ENCODE measurements around the gene AOX1. TPM values are rescaled to one million over a fixed set of nuclear protein-coding genes. Genes with fewer than 3 reads are reported as not detected.

Gene AOX1
- total RNA-seq, 8 experiments from 2014 or later, result 0.09 to 9.2 (median 1.5) TPM

GRCh38 chr2:200687922-200688920, 102.4 kb downstream of the AOX1 start:
- Histone ChIP-seq H3K27ac (no peak overlapping the region), H3K4me1 (replicated peaks in 1 of 2) (peaks cover 5 to 7% of the 10 kb centered on the region in 2 donors), H3K4me3 (no peak overlapping the region)
- in situ Hi-C loops (cut with MboI; ENCODE audit: low pct_unique_long_range_greater_than_20kb in 2 of 9, low sequenced_read_pairs in 9 of 9, unreplicated experiment in 9 of 9), result no loop called here
- peak in 3 of 8 experiments; percentile 30 to 77 (median 35) for ATAC-seq (replicated peaks in 6 of 8)
- WGBS, 10 experiments, result 0 to 100% (median 58%) methylated on average over 1 to 2 of the region's 2 CpGs; no CpG with 5 or more reads in 3 of the 10 experiments

GRCh38 chr2:200689115-200689514, 103.3 kb downstream of the AOX1 start:
- Histone ChIP-seq H3K4me1 (replicated peaks in 1 of 2) (peaks cover 5 to 7% of the 10 kb centered on the region in 2 donors), H3K27ac (no peak overlapping the region), H3K4me3 (no peak overlapping the region)
- ATAC-seq (replicated peaks in 6 of 8), result no peak
- in situ Hi-C loops (cut with MboI; ENCODE audit: low pct_unique_long_range_greater_than_20kb in 2 of 9, low sequenced_read_pairs in 9 of 9, unreplicated experiment in 9 of 9), result no loop called here
- WGBS, 10 experiments, result 10 to 100% (median 80%) methylated on average over 1 to 2 of the region's 3 CpGs; no CpG with 5 or more reads in 1 of the 10 experiments

- Histone ChIP-seq H3K4me3 (no peak overlapping the region), H3K4me1 (replicated peaks in 1 of 2) (no peaks in the 10 kb centered on the region)
- in situ Hi-C loops (cut with MboI; ENCODE audit: low pct_unique_long_range_greater_than_20kb in 2 of 9, low sequenced_read_pairs in 9 of 9, unreplicated experiment in 9 of 9), result no loop called here
Measured at GRCh38 chr2:200693836-200694470, 108.1 kb downstream of the AOX1 start.

GRCh38 chr2:200695191-200695590, 109.4 kb downstream of the AOX1 start:
- H3K4me3 ChIP-seq, result no peak overlapping the region
- H3K4me1 ChIP-seq (replicated peaks in 1 of 2), result no peaks in the 10 kb centered on the region
- in situ Hi-C loops (cut with MboI; ENCODE audit: low pct_unique_long_range_greater_than_20kb in 2 of 9, low sequenced_read_pairs in 9 of 9, unreplicated experiment in 9 of 9), result no loop called here
- ATAC-seq (replicated peaks in 6 of 8), result peak in 1 of 8 experiments; percentile 35
- WGBS, 10 experiments, result 17 to 100% (median 77%) methylated on average over 1 to 3 of the region's 4 CpGs; no CpG with 5 or more reads in 4 of the 10 experiments
- no peak overlapping the region for H3K27ac ChIP-seq

More at GRCh38 chr2:200693836-200694470, 108.1 kb downstream of the AOX1 start:
- ATAC-seq (replicated peaks in 6 of 8), result no peak
- H3K27ac ChIP-seq, result no peak overlapping the region
- 62 to 100% (median 87%) methylated on average over 1 to 4 of the region's 4 CpGs; no CpG with 5 or more reads in 1 of the 10 experiments for WGBS, 10 experiments

GRCh38 chr2:200695601-200696000, 109.8 kb downstream of the AOX1 start:
- Histone ChIP-seq H3K4me1 (replicated peaks in 1 of 2) (no peaks in the 10 kb centered on the region), H3K27ac (no peak overlapping the region), H3K4me3 (no peak overlapping the region)
- WGBS, 10 experiments, result 60 to 100% (median 83%) methylated on average over 1 to 6 of the region's 6 CpGs
- in situ Hi-C loops (cut with MboI; ENCODE audit: low pct_unique_long_range_greater_than_20kb in 2 of 9, low sequenced_read_pairs in 9 of 9, unreplicated experiment in 9 of 9), result no loop called here
- ATAC-seq (replicated peaks in 6 of 8), result no peak

- Histone ChIP-seq H3K27ac (no peak overlapping the region), H3K4me1 (replicated peaks in 1 of 2) (no peaks in the 10 kb centered on the region), H3K4me3 (no peak overlapping the region)
- no peak for ATAC-seq (replicated peaks in 6 of 8)
- WGBS, 10 experiments, result 0 to 42% (median 19%) methylated on average over 1 to 2 of the region's 2 CpGs
- in situ Hi-C loops (cut with MboI; ENCODE audit: low pct_unique_long_range_greater_than_20kb in 2 of 9, low sequenced_read_pairs in 9 of 9, unreplicated experiment in 9 of 9), result no loop called here
Measured at GRCh38 chr2:200698217-200698616, 112.4 kb downstream of the AOX1 start.

GRCh38 chr2:200699310-200699709, 113.5 kb downstream of the AOX1 start:
- 0 to 100% (median 41%) methylated on average over 1 of the region's 1 CpG; no CpG with 5 or more reads in 2 of the 10 experiments for WGBS, 10 experiments
- Histone ChIP-seq H3K4me3 (no peak overlapping the region), H3K4me1 (replicated peaks in 1 of 2) (no peaks in the 10 kb centered on the region), H3K27ac (no peak overlapping the region)
- in situ Hi-C loops (cut with MboI; ENCODE audit: low pct_unique_long_range_greater_than_20kb in 2 of 9, low sequenced_read_pairs in 9 of 9, unreplicated experiment in 9 of 9), result no loop called here
- no peak for ATAC-seq (replicated peaks in 6 of 8)

GRCh38 chr2:200700856-200701255, 115.0 kb downstream of the AOX1 start:
- Histone ChIP-seq H3K27ac (no peak overlapping the region), H3K4me3 (no peak overlapping the region), H3K4me1 (replicated peaks in 1 of 2) (peaks cover 0 to 7% of the 10 kb centered on the region in 2 donors)
- in situ Hi-C loops (cut with MboI; ENCODE audit: low pct_unique_long_range_greater_than_20kb in 2 of 9, low sequenced_read_pairs in 9 of 9, unreplicated experiment in 9 of 9), result loop anchor here in 3 of 9 experiments (10.0 to 25.0 kb wide), 3 partner anchors 126 to 726 kb away; no protein-coding TSS in a partner anchor
- 0 to 100% (median 80%) methylated on average over 1 to 2 of the region's 2 CpGs; no CpG with 5 or more reads in 1 of the 10 experiments for WGBS, 10 experiments
- ATAC-seq (replicated peaks in 6 of 8), result no peak

GRCh38 chr2:200702044-200702443, 116.2 kb downstream of the AOX1 start:
- Histone ChIP-seq H3K27ac (no peak overlapping the region), H3K4me1 (replicated peaks in 1 of 2) (peaks cover 0 to 7% of the 10 kb centered on the region in 2 donors), H3K4me3 (no peak overlapping the region)
- ATAC-seq (replicated peaks in 6 of 8), result no peak
- in situ Hi-C loops (cut with MboI; ENCODE audit: low pct_unique_long_range_greater_than_20kb in 2 of 9, low sequenced_read_pairs in 9 of 9, unreplicated experiment in 9 of 9), result loop anchor here in 3 of 9 experiments (10.0 to 25.0 kb wide), 3 partner anchors 127 to 727 kb away; no protein-coding TSS in a partner anchor
- 29 to 100% (median 76%) methylated on average over 1 of the region's 1 CpG for WGBS, 10 experiments

- no peak overlapping the region for H3K4me3 ChIP-seq
- WGBS, 10 experiments, result 52 to 100% (median 84%) methylated on average over 1 to 4 of the region's 4 CpGs; no CpG with 5 or more reads in 2 of the 10 experiments
- in situ Hi-C loops (cut with MboI; ENCODE audit: low pct_unique_long_range_greater_than_20kb in 2 of 9, low sequenced_read_pairs in 9 of 9, unreplicated experiment in 9 of 9), result loop anchor here in 3 of 9 experiments (10.0 to 25.0 kb wide), 3 partner anchors 128 to 728 kb away; no protein-coding TSS in a partner anchor
- H3K4me1 ChIP-seq (replicated peaks in 1 of 2), result peaks cover 0 to 7% of the 10 kb centered on the region in 2 donors
- peak in 1 of 8 experiments; percentile 16 for ATAC-seq (replicated peaks in 6 of 8)
- no peak overlapping the region for H3K27ac ChIP-seq
Measured at GRCh38 chr2:200702646-200703118, 116.9 kb downstream of the AOX1 start.

- H3K4me1 ChIP-seq (replicated peaks in 1 of 2), result peaks cover under 1 to 7% of the 10 kb centered on the region in 2 donors
- WGBS, 10 experiments, result 17 to 100% (median 47%) methylated on average over 1 to 5 of the region's 6 CpGs
- H3K4me3 ChIP-seq, result no peak overlapping the region
- H3K27ac ChIP-seq, result no peak overlapping the region
- peak in 4 of 8 experiments; percentile 43 to 67 (median 58) for ATAC-seq (replicated peaks in 6 of 8)
- in situ Hi-C loops (cut with MboI; ENCODE audit: low pct_unique_long_range_greater_than_20kb in 2 of 9, low sequenced_read_pairs in 9 of 9, unreplicated experiment in 9 of 9), result loop anchor here in 3 of 9 experiments (10.0 to 25.0 kb wide), 3 partner anchors 129 to 729 kb away; no protein-coding TSS in a partner anchor
Measured at GRCh38 chr2:200703127-200703925, 117.5 kb downstream of the AOX1 start.
